GM18867 (cell line): ENCODE data around the gene MLKL.
A peak's percentile ranks its signal among the peaks of the same experiment; 100 is the strongest.

ENCODE experiments used
- ATAC-seq: cut with Tn5 transposase; IDR thresholded peaks from one replicate; pipeline ENCODE4 v1.9.1; 2021; ENCODE audit warnings: mild to moderate bottlenecking, moderate library complexity; ENCODE audit not compliant: unreplicated experiment

The MLKL gene

GRCh38 chr16:74700438-74701225 is at the start of gene MLKL:
TSS of gene MLKL (minus strand) at chr16:74700862. CDS start at chr16:74695757, 5,105 bp downstream.
- ATAC-seq, result peak; percentile 42

DNA sequence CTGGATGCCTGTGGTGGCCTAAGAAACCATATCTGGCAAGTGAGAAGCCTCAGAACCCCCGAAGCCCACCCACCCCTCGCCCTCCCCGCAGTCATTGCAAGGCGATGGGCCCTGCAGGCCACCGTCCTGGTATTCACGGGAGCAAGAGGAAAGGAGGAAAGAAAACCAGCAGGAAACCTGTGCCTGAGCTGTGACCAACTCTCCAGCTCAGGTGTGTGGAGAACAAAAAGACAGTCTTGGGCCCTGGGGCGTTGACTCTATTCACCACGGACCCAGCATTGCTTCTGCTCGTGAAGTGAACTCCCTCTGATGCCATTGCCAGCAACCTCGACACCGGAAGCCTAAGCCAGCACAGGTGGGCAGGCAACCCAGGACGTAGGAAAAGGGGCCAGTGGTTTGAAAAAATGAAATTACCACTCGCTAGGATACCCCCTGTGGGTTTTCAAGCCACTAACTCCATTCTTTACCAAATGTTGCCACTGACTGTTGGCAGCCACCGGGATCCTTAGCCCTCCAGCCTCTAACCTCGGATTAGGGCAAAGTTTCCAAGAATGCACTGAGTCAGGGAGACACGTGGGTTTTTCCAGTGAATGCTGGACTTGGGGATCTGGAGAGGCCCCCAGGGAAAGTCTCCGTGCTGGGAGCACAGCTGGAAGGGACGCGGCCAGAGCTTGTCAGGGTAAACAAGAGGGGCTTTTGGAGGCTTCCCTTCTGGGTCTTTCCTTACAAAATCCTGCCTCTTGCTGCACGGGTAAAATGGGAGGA is 48.8 kb upstream of the MLKL start:
- ATAC-seq, result no peak

DNA sequence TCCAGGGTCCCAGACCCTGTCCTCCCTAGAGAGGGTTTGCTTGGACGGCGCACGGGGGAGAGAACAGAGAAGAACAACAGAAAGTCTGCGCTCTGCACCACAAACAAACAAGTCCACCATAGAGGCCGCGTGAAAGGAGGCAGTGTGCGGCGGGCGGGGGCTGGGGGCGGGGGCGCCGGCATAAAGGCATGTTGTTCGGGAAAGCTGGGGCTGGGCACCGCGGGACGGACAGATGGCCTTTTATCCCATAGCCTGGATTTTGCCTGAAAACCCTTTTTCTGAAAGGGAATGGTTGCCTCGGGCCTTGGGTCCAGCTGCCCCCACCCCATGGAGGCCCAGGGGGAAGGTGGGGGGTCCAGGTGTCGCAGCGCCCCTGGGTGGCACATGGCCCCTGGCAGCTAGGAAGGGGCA is 48.0 kb upstream of the MLKL start:
- ATAC-seq, result no peak

- ATAC-seq, result no peak
Measured at GRCh38 chr16:74747716-74748615, 47.3 kb upstream of the MLKL start.

GRCh38 chr16:74745926-74746325 is 45.3 kb upstream of the MLKL start:
- ATAC-seq, result no peak

GRCh38 chr16:74745109-74745615 is 44.5 kb upstream of the MLKL start:
- ATAC-seq, result no peak

DNA sequence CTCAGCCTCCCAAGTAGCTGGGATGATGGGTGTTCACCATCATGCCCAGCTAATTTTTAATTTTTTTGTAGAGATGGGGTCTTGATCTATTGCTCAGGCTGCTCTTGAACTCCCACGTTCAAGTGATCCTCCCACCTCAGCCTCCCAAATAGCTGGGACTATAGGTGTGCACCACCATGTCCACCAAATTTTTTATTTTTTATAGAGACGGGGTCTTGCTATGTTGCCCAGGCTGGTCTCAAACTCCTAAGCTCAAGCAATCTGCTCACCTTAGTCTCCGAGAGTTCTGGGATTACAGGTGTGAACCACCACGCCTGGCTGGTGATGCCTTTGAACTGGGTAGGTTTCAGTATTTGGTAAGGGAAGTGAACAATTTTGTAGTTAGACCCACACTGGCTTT is 43.9 kb upstream of the MLKL start:
- ATAC-seq, result no peak

GRCh38 chr16:74743668-74744299 is 43.1 kb upstream of the MLKL start:
- no peak for ATAC-seq

- no peak for ATAC-seq
Measured at GRCh38 chr16:74743045-74743667, 42.5 kb upstream of the MLKL start.

DNA sequence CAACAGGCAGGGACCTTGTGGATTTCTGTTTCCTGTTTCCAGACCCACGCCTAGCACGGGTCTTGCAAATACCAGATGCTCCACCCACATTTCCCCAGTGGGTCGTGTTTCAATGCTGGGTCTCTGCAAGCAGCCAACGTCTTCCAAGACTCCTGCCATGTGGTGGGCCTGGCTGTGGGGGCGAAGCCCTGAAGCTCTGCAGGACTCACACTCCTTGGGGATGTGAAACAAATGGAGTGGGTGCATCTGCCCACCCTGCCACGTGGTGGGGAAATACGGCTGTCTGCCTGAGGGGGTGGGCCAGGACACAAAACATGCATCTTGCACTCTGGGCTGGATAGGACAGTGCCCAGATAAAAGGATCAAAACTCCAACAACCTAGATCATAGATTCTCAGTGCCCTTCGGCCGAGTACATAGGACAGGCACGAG is 41.4 kb upstream of the MLKL start:
- no peak for ATAC-seq

DNA sequence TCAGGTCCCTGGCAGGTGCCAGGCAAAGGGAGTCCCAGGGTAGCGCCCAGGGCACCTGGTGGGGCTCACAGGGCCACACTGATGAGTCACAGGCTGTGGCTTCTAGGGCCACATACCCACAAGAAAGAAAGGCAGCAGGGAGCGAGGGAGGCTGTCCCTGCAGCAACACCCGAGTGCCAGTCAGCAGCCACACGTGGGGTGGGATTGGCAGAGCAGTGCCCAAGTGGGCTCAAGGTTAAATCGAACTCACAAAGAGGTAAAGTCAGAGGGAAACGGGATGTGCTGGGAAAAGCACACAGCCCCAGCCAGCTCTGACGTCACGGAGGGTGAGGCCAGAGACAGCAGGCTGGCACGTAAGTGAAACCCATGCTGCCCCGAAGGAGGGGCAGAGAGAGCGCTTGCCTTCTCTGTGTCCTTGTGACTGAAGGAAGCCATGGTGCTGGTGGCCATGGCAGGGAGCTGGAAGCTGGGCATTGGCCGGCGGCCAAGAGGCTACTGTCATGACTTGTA is 40.2 kb upstream of the MLKL start:
- ATAC-seq, result no peak

GRCh38 chr16:74739275-74739674 is 38.6 kb upstream of the MLKL start:
- ATAC-seq, result no peak

DNA sequence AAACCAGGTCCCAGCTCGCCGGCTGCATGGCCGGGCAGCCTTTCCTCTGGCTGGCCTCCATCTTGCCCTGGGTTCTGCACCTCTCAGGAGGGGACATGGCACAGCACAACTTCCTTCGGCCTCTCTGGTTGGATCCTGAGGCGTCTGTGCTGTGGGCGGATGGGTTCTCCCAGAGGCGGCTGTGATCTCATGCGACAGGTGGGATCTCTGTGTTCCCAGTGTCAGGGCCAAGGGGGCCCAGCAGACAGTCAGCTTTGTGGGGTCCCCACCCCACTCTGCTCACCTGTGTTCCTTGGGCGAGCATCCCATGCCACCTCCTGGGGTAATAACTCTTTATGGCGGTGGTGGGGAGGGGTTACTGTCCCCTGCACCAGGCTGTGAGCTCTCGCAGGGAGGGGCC is 38.2 kb upstream of the MLKL start:
- no peak for ATAC-seq

- ATAC-seq, result no peak
Measured at GRCh38 chr16:74738113-74738541, 37.5 kb upstream of the MLKL start.

DNA sequence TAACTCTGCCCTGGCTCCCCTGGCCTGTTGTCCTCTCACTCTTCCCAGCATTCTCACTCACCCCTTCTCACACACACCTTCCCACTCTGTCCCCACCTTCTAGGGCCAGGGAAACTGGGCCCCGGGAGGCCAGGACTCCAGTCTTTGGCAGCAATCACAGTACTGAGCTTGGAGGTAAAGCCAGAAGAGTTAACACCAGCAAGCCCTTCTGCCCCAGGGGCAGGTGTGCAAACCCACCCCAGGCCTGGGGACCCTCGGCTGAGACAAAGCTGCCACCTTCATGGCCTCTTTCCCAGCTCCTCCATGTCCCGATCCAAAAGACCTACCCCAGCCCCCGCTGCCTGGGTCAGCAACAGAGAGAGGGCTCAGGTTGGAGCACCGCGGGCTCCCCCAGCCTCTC is 36.9 kb upstream of the MLKL start:
- ATAC-seq, result no peak

- no peak for ATAC-seq
Measured at GRCh38 chr16:74736531-74737157, 36.0 kb upstream of the MLKL start.

DNA sequence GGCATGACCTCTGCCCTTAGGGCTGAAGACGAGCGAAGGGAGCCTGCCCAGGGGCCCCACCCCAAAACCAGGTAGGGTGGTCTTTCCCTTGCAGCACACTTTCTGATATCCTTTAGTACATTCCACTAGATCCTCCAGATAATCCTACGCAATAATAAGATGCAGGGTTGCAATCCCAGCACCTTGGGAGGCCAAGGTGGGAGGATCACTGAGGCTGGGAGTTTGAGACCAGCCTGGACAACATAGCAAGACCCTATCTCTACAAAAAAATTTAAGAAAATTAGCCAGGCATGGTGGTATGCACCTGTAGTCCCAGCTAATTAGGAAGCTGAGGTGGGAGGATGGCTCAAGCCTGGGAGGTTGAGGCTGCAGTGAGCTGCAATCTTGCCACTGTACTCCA is 34.9 kb upstream of the MLKL start:
- no peak for ATAC-seq

DNA sequence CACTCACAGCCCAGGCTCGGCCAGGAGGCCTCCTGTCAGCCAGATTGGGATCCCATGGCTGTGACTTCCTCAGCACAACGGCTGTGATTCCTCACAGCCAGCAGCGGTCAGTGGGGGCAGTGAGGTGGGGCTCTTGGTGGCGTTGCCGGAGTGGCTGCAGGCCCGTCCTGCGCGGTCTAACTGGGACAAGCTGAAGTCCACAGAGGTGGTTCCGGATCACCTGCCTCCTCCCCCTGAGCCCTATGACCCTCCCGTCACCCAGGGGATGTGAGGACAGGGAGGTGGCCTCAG is 34.4 kb upstream of the MLKL start:
- no peak for ATAC-seq

DNA sequence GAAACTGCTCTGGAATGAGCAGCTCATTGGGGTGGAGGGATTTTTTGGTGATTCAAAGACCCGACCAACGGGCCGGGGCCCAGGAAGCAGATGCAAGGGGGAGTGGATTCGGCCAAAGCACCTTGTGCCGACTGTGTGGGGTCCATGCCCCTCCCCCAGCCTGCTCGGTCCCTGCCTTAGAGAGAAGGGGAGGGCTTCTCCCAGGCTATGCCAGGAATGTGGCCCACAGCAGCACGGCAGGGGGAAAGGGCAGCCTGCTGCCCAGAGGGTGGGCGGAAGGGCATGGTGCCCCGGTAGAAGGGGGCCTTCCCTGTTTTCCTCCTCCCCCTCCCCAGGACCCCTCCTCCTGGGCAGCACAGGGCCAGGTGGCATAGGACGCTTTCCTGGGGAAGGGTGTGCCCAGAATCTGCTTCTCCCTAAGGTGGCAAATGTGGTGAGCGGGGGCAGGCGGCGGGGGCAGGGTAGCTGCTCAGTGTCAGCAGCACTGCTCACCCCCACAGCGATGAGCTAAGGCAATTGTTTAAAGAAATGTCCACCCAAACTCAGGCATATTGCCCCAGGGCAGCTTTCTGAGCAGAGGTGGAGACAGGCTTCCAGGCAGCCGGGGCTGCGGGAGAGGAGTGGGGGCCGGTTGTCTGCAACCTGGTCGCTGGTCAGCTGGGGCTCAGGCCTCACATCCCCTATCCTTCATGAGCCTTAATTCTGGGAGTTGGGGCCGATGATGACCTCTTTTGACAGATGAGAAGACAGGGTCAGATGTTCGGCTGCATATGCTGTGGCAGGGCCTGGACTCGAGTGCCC is 33.9 kb upstream of the MLKL start:
- no peak for ATAC-seq
